Panc1 (cell line): ENCODE results near the gene GABRD. TPM values are rescaled to one million over a fixed set of nuclear protein-coding genes. Genes with fewer than 3 reads are reported as not detected.

ENCODE experiments used
- ATAC-seq: fragments of 200-7000 bp; cut with Tn5 transposase; 2 replicates; pipeline ENCODE4 v1.9.1; 2020; ENCODE audit warnings: mild to moderate bottlenecking, moderate library complexity
- BruUV-seq: library from RNA; stranded (reverse); fragments of 400-500 nt; replicated peaks from 2 replicates; lab custom pipeline; 2021; lab: Mats Ljungman, UMichigan
- CTCF ChIA-PET: fragments of 300-600 bp; sonication (Branson Sonifier 250); formaldehyde crosslinking; loops from one replicate; lab custom pipeline; 2022; ENCODE audit warnings: antibody characterized with exemption; lab: Charles Lee
- POLR2A ChIA-PET: fragments of 300-600 bp; sonication (Branson Sonifier 250); formaldehyde crosslinking; loops from one replicate; lab custom pipeline; 2022; ENCODE audit warnings: antibody characterized with exemption; lab: Charles Lee
- DNase-seq: peaks from one replicate; pipeline ENCODE4 v3.0.0-alpha.2; 2010; ENCODE audit warnings: low read depth, low spot score
- H3K27ac ChIP-seq: 2 replicates; pipeline ENCODE4 v1.5.1; 2011; ENCODE audit warnings: mild to moderate bottlenecking, low read length, inconsistent platforms
- H3K27me3 ChIP-seq: fragments of 200-500 bp; sonication (Bioruptor generic); 2 replicates; pipeline ENCODE4 v1.6.0; 2014; ENCODE audit warnings: low read length, inconsistent platforms; ENCODE audit not compliant: control insufficient read depth, insufficient read depth
- H3K36me3 ChIP-seq: fragments of 200-500 bp; sonication (Bioruptor generic); 2 replicates; pipeline ENCODE4 v1.5.1; 2014; ENCODE audit warnings: inconsistent platforms, mild to moderate bottlenecking, low read length, moderate library complexity; ENCODE audit not compliant: control insufficient read depth, insufficient read depth
- H3K4me1 ChIP-seq: 2 replicates; pipeline ENCODE4 v1.5.1; 2011; ENCODE audit warnings: inconsistent platforms, mild to moderate bottlenecking, low read length, moderate library complexity; ENCODE audit not compliant: control insufficient read depth, insufficient read depth
- H3K4me3 ChIP-seq, 2 experiments: 2 replicates each; pipeline ENCODE4 v1.5.1; 2011 to 2012; ENCODE audit warnings: low read depth in 2 of 2, low read length in 2 of 2, mild to moderate bottlenecking in 2 of 2, inconsistent platforms in 1 of 2, moderate library complexity in 1 of 2
- H3K9me3 ChIP-seq: fragments of 200-500 bp; sonication (Bioruptor generic); 2 replicates; pipeline ENCODE4 v1.5.1; 2014; ENCODE audit warnings: low read depth, mild to moderate bottlenecking, inconsistent platforms, low read length, moderate library complexity; ENCODE audit not compliant: control insufficient read depth, insufficient read depth
- POLR2AphosphoS5 ChIP-seq: IDR thresholded peaks from 2 replicates; pipeline ENCODE4 v1.6.1; 2012; ENCODE audit warnings: mild to moderate bottlenecking, low read depth, low read length, moderate library complexity
- REST ChIP-seq, 2 experiments: IDR thresholded peaks; 2 replicates each; pipeline ENCODE4 v1.6.1; 2011 to 2012; ENCODE audit warnings: low read depth in 2 of 2, control low read depth in 1 of 2, low read length in 1 of 2, mild to moderate bottlenecking in 1 of 2, moderate library complexity in 1 of 2; ENCODE audit not compliant: insufficient read depth in 1 of 2
- SIN3A ChIP-seq: IDR thresholded peaks from 2 replicates; pipeline ENCODE4 v1.6.1; 2012; ENCODE audit warnings: low read depth, mild to moderate bottlenecking, low read length, moderate library complexity, borderline replicate concordance; ENCODE audit not compliant: insufficient read depth
- TCF7L2 ChIP-seq: IDR thresholded peaks from 2 replicates; pipeline ENCODE4 v1.6.1; 2011; ENCODE audit warnings: mild to moderate bottlenecking, low read depth, low read length, inconsistent platforms
- in situ Hi-C: cut with HindIII; loops from 2 replicates; pipeline ENCODE4 v1.10.0; 2016; ENCODE audit warnings: low sequenced_read_pairs, low pct_unique_long_range_greater_than_20kb
- intact Hi-C: fragments of 100-400 bp; cut with micrococcal nuclease; formaldehyde crosslinking; loops from one replicate; pipeline ENCODE4 v1.10.0; 2022; ENCODE audit not compliant: unreplicated experiment
- total RNA-seq: library from RNA; stranded (reverse); gene quantifications from one replicate; pipeline ENCODE4 v1.2.1, GENCODE V29; 2021; ENCODE audit not compliant: unreplicated experiment
- TF ChIP-seq, protein P1 (sequence below): fragments of 450-650 bp; IDR thresholded peaks from 2 replicates; pipeline ENCODE4 v1.5.1; 2017; ENCODE audit warnings: mild to moderate bottlenecking

The GABRD gene
- total RNA-seq, 1 experiment from 2014 or later, result 3.0 TPM

DNA sequence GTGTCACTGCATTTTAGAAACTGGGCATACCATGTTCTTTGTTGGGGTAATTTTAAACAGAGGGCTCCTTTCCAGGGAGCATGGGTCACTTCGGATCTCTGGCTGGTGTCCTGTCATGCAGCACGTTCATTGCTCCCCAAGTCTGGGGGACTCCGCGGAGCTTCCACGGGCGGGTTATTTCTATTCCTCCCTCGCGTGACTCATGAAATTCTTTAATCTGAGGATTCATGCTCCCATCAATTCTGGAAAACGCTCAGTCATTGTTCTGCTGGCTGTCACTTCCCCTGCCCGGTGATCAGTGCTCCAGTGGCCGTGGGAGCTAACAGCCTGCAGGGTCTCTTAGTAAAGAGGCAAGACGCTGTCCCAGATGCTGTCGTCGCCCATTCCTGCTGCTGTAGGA is 43.6 kb upstream of the GABRD start:
- TF ChIP-seq, protein P1, sequence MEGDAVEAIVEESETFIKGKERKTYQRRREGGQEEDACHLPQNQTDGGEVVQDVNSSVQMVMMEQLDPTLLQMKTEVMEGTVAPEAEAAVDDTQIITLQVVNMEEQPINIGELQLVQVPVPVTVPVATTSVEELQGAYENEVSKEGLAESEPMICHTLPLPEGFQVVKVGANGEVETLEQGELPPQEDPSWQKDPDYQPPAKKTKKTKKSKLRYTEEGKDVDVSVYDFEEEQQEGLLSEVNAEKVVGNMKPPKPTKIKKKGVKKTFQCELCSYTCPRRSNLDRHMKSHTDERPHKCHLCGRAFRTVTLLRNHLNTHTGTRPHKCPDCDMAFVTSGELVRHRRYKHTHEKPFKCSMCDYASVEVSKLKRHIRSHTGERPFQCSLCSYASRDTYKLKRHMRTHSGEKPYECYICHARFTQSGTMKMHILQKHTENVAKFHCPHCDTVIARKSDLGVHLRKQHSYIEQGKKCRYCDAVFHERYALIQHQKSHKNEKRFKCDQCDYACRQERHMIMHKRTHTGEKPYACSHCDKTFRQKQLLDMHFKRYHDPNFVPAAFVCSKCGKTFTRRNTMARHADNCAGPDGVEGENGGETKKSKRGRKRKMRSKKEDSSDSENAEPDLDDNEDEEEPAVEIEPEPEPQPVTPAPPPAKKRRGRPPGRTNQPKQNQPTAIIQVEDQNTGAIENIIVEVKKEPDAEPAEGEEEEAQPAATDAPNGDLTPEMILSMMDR, result no peak
- TF ChIP-seq POLR2AphosphoS5 (no peak), REST (IDR thresholded peaks at IDR 0.05; ENCODE audit: insufficient read depth in 1 of 2, low read depth in 2 of 2, low read length in 1 of 2) (no peak), SIN3A (no peak), TCF7L2 (no peak)
- DNase-seq (no peak), ATAC-seq (no peak)
- intact Hi-C loops, result no loop called here
- Histone ChIP-seq H3K9me3 (no peaks in the 10 kb centered on the region), H3K36me3 (no peaks in the 10 kb centered on the region), H3K27ac (no peak overlapping the region), H3K4me1 (no peaks in the 10 kb centered on the region), H3K4me3 (no peak overlapping the region), H3K27me3 (no peaks in the 10 kb centered on the region)
- ChIA-PET CTCF (no interaction called here), POLR2A (no interaction called here)
- in situ Hi-C loops, result no loop called here
- BruUV-seq, result no TSS peak

DNA sequence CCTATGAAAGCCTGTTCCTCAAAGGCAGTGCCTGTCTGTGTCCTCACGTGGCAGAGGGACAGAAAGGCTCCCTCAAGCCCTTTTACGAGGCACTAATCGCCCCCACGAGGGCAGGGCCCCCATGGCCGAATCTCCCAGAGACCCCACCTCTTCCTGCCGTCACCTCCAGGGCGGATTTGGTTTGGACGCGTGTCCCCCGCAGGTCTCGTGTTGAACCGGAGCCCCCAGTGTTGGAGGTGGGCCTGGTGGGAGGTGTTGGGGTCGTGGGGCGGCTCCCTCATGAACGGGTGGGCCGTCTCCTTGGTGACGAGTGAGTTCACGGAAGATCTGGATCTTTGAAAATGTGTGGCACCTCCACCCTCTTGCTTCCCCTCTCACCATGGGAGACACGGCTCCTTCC is 43.1 kb upstream of the GABRD start:
- intact Hi-C loops, result no loop called here

More for the DNA sequence above, 43.1 kb upstream of the GABRD start:
- DNase-seq (no peak), ATAC-seq (no peak)
- no peaks in the 10 kb centered on the region for H3K4me1 ChIP-seq
- H3K27ac ChIP-seq, result no peak overlapping the region
- ChIA-PET CTCF (no interaction called here), POLR2A (no interaction called here)
- TF ChIP-seq, protein P1, result no peak
- TF ChIP-seq POLR2AphosphoS5 (no peak), REST (IDR thresholded peaks at IDR 0.05; ENCODE audit: insufficient read depth in 1 of 2, low read depth in 2 of 2, low read length in 1 of 2) (no peak), SIN3A (no peak), TCF7L2 (no peak)
- in situ Hi-C loops, result no loop called here
- H3K9me3 ChIP-seq, result no peaks in the 10 kb centered on the region
- no peaks in the 10 kb centered on the region for H3K27me3 ChIP-seq
- no peak overlapping the region for H3K4me3 ChIP-seq
- no peaks in the 10 kb centered on the region for H3K36me3 ChIP-seq
- BruUV-seq, result no TSS peak
